VCaP (cell line): ENCODE data around the gene HSD17B7.
A peak's percentile ranks its signal among the peaks of the same experiment; 100 is the strongest.
"Not testable (repeated sequence)": the region's sequence is repeated elsewhere in the genome, so short reads cannot be mapped to it uniquely, and the experiment has no call there.

Experiments used
- H3K27ac ChIP-seq: fragments of 450-650 bp; 2 replicates; pipeline ENCODE4 v1.5.1; 2017
- CTCF ChIP-seq: fragments of 450-650 bp; conservative IDR thresholded peaks from 2 replicates; pipeline ENCODE4 v1.5.1; 2017; ENCODE audit warnings: mild to moderate bottlenecking, moderate library complexity

Gene HSD17B7

GRCh38 chr1:162790303-162790984 lies at the start of gene HSD17B7:
HSD17B7 (plus strand) TSS chr1:162790702; CDS start chr1:162790801, 99 bp downstream.
- peak within 1 kb of the TSS; percentile 66 for H3K27ac ChIP-seq

GRCh38 chr1:162740755-162741154 lies 49.7 kb upstream of the HSD17B7 start:
- TF ChIP-seq CTCF, result no peak

GRCh38 chr1:162741574-162741973 lies 48.9 kb upstream of the HSD17B7 start:
- TF ChIP-seq CTCF, result no peak
- no peak overlapping the region for H3K27ac ChIP-seq

More at GRCh38 chr1:162740755-162741154, 49.7 kb upstream of the HSD17B7 start:
- H3K27ac ChIP-seq, result no peak overlapping the region

GRCh38 chr1:162746264-162746942 lies 44.1 kb upstream of the HSD17B7 start:
- not testable (repeated sequence) for H3K27ac ChIP-seq

GRCh38 chr1:162753001-162753658 lies 37.4 kb upstream of the HSD17B7 start:
- no peak for TF ChIP-seq CTCF
- no peak overlapping the region for H3K27ac ChIP-seq

- H3K27ac ChIP-seq, result no peak overlapping the region
- no peak for TF ChIP-seq CTCF
Observed at GRCh38 chr1:162753998-162754585, 36.4 kb upstream of the HSD17B7 start.

- H3K27ac ChIP-seq, result no peak overlapping the region
Observed at GRCh38 chr1:162755306-162755705, 35.2 kb upstream of the HSD17B7 start.

More at GRCh38 chr1:162755306-162755705, 35.2 kb upstream of the HSD17B7 start:
- TF ChIP-seq CTCF, result no peak
